ENCODE measurements around the gene OR2T11. TPM values are rescaled to one million over a fixed set of nuclear protein-coding genes. Genes with fewer than 3 reads are reported as not detected.

Gene OR2T11
- not detected in 2 replicates for total RNA-seq

GRCh38 chr1:248634991-248635390, at the start of gene OR2T11:
TSS of gene OR2T11 (minus strand) at chr1:248635091. CDS start at chr1:248627128, 7,963 bp downstream.

GRCh38 chr1:248655354-248655753, 20.5 kb upstream of the OR2T11 start, which contains the start of gene OR2T27:
TSS of gene OR2T27 (minus strand) at chr1:248655528. CDS start at chr1:248650884, 4,644 bp downstream.

GRCh38 chr1:248645178-248645577, 10.3 kb upstream of the OR2T11 start, which contains the start of gene OR2T35:
TSS of gene OR2T35 (minus strand) at chr1:248645278. CDS start at chr1:248639258, 6,020 bp downstream.

GRCh38 chr1:248597589-248597988, 37.3 kb downstream of the OR2T11 start, which contains the start of gene OR2T10:
TSS of gene OR2T10 (minus strand) at chr1:248597700. CDS start at chr1:248593768, 3,932 bp downstream.

GRCh38 chr1:248574657-248575056, 60.2 kb downstream of the OR2T11 start, which contains the start of gene OR2T34:
TSS of gene OR2T34 (minus strand) at chr1:248574757. CDS start at chr1:248574757, 0 bp downstream.

Other genes starting within 250 kb of the OR2T11 start
- not detected in 2 replicates for gene OR2T1, start 232.0 kb downstream of the OR2T11 start, total RNA-seq
- gene OR2T2, start 189.5 kb downstream of the OR2T11 start, total RNA-seq, result not detected in 2 replicates
- gene OR2T3, start 161.7 kb downstream of the OR2T11 start, total RNA-seq, result not detected in 2 replicates
- gene OR2T5, start 146.5 kb downstream of the OR2T11 start, total RNA-seq, result not detected in 2 replicates
- gene OR2G6, start 127.0 kb downstream of the OR2T11 start, total RNA-seq, result not detected in 2 replicates
- not detected in 2 replicates for gene OR2T29, start 72.3 kb downstream of the OR2T11 start, total RNA-seq
- not detected in 2 replicates for gene OR2T34, start 60.3 kb downstream of the OR2T11 start, total RNA-seq
- gene OR2T10, start 37.4 kb downstream of the OR2T11 start, total RNA-seq, result not detected in 2 replicates
- gene OR2T35, start 10.2 kb upstream of the OR2T11 start, total RNA-seq, result not detected in 2 replicates
- gene OR2T27, start 20.4 kb upstream of the OR2T11 start, total RNA-seq, result not detected in 2 replicates
- gene OR14I1, start 67.7 kb upstream of the OR2T11 start, total RNA-seq, result not detected in 2 replicates
- gene LYPD8, start 120.7 kb upstream of the OR2T11 start, total RNA-seq, result 0.28 TPM in 1 of 2 replicates, not detected in the other
- 32.7 and 43.3 TPM in 2 replicates for gene SH3BP5L, start 190.8 kb upstream of the OR2T11 start, total RNA-seq
- 16.3 and 23.2 TPM in 2 replicates for gene ZNF672, start 203.1 kb upstream of the OR2T11 start, total RNA-seq
- gene ZNF692, start 224.0 kb upstream of the OR2T11 start, total RNA-seq, result 24.9 and 33.5 TPM in 2 replicates